ENCODE results near the gene A1BG. TPM values are rescaled to one million over a fixed set of nuclear protein-coding genes. Genes with fewer than 3 reads are reported as not detected.
"Not testable (repeated sequence)": the region's sequence is repeated elsewhere in the genome, so short reads cannot be mapped to it uniquely, and the experiment has no call there.

A1BG gene
- total RNA-seq, 1 donor from 2014 or later = 48.9 TPM

- Histone ChIP-seq H3K9me3 (no peaks in the 10 kb centered on the region), H3K36me3 (no peaks in the 10 kb centered on the region), H3K4me3 (peak overlapping the region; percentile 69 to 72), H3K27ac (peak overlapping the region; percentile 90), H3K4me1 (peaks cover 37% of the 10 kb centered on the region), H3K27me3 (no peaks in the 10 kb centered on the region)
- no peak for DNase-seq (ENCODE audit: extremely low spot score in 2 of 2)
- intact Hi-C loops (cut with DNase I) = loop anchor here (5.0 kb wide), 1 partner anchor 86 kb away; the partner anchor contains the start of gene ZNF324
- no peak for TF ChIP-seq POLR2AphosphoS5 (IDR thresholded peaks at IDR 0.05; ENCODE audit: insufficient read depth in 1 of 2, low read depth in 1 of 2)
- no peak for TF ChIP-seq CTCF (IDR thresholded peaks at IDR 0.05)
- no peak for TF ChIP-seq POLR2A (IDR thresholded peaks at IDR 0.05)
These were observed 28.3 kb upstream of the A1BG start for GRCh38 chr19:58381460-58382212.

GRCh38 chr19:58380662-58381459 lies 27.6 kb upstream of the A1BG start, which contains the start of gene ZNF837:
TSS of gene ZNF837 (minus strand) at chr19:58381030. CDS start at chr19:58369332, 11,698 bp downstream.
- Histone ChIP-seq H3K36me3 (no peaks in the 10 kb centered on the region), H3K9me3 (no peaks in the 10 kb centered on the region), H3K27me3 (no peaks in the 10 kb centered on the region), H3K4me3 (peak within 1 kb of the TSS; percentile 69 to 72), H3K4me1 (peaks cover 30% of the 10 kb centered on the region), H3K27ac (peak within 1 kb of the TSS; percentile 90)
- DNase-seq (ENCODE audit: extremely low spot score in 2 of 2) = peak; percentile 100
- peak in 1 of 3 experiments; percentile 22 for TF ChIP-seq CTCF (IDR thresholded peaks at IDR 0.05)
- peak in 1 of 2 donors; percentile 67 for TF ChIP-seq POLR2A (IDR thresholded peaks at IDR 0.05)
- TF ChIP-seq POLR2AphosphoS5 (IDR thresholded peaks at IDR 0.05; ENCODE audit: insufficient read depth in 1 of 2, low read depth in 1 of 2) = peak; percentile 73 to 82
- intact Hi-C loops (cut with DNase I) = loop anchor here (5.0 kb wide), 1 partner anchor 86 kb away; the partner anchor contains the start of gene ZNF324

GRCh38 chr19:58380037-58380661 lies 26.9 kb upstream of the A1BG start:
- intact Hi-C loops (cut with DNase I) = loop anchor here (5.0 kb wide), 1 partner anchor 87 kb away; the partner anchor contains the start of gene ZNF324
- Histone ChIP-seq H3K27ac (peak overlapping the region; percentile 90), H3K4me1 (peaks cover 23% of the 10 kb centered on the region), H3K27me3 (no peaks in the 10 kb centered on the region), H3K9me3 (no peaks in the 10 kb centered on the region), H3K36me3 (no peaks in the 10 kb centered on the region), H3K4me3 (peak overlapping the region; percentile 69 to 72)
- TF ChIP-seq POLR2A (IDR thresholded peaks at IDR 0.05) (no peak), CTCF (IDR thresholded peaks at IDR 0.05) (no peak), POLR2AphosphoS5 (IDR thresholded peaks at IDR 0.05; ENCODE audit: insufficient read depth in 1 of 2, low read depth in 1 of 2) (no peak)
- no peak for DNase-seq (ENCODE audit: extremely low spot score in 2 of 2)

- no peaks in the 10 kb centered on the region for H3K36me3 ChIP-seq
- H3K27me3 ChIP-seq = no peaks in the 10 kb centered on the region
- no peak overlapping the region for H3K4me3 ChIP-seq
- TF ChIP-seq POLR2AphosphoS5 (IDR thresholded peaks at IDR 0.05; ENCODE audit: insufficient read depth in 1 of 2, low read depth in 1 of 2) = no peak
- TF ChIP-seq POLR2A (IDR thresholded peaks at IDR 0.05) = no peak
- TF ChIP-seq CTCF (IDR thresholded peaks at IDR 0.05) = no peak
- H3K27ac ChIP-seq = no peak overlapping the region
- peaks cover 23% of the 10 kb centered on the region for H3K4me1 ChIP-seq
- intact Hi-C loops (cut with DNase I) = no loop called here
- DNase-seq (ENCODE audit: extremely low spot score in 2 of 2) = no peak
- no peaks in the 10 kb centered on the region for H3K9me3 ChIP-seq
These were observed 26.0 kb upstream of the A1BG start for GRCh38 chr19:58379246-58379645.

GRCh38 chr19:58376724-58377123 lies 23.4 kb upstream of the A1BG start:
- H3K27ac ChIP-seq; intact Hi-C loops (cut with DNase I); H3K27me3 ChIP-seq; H3K36me3 ChIP-seq; H3K9me3 ChIP-seq; H3K4me3 ChIP-seq; DNase-seq (ENCODE audit: extremely low spot score in 2 of 2): not testable (repeated sequence)
- peaks cover 15% of the 10 kb centered on the region for H3K4me1 ChIP-seq
